Progenitor cell of endocrine pancreas (in vitro differentiated cells): Measurements from ENCODE around the gene DNPH1. TPM values are rescaled to one million over a fixed set of nuclear protein-coding genes. Genes with fewer than 3 reads are reported as not detected.

Source experiments
- DNase-seq: peaks from one replicate; pipeline ENCODE4 v3.0.0; 2021; ENCODE audit warnings: low spot score; ENCODE audit not compliant: unreplicated experiment
- H3K27ac Mint-ChIP-seq: 2 replicates; pipeline ENCODE4 v1.8.0; 2021; ENCODE audit warnings: mild to moderate bottlenecking, moderate library complexity, mixed read lengths
- H3K27me3 Mint-ChIP-seq: 2 replicates; pipeline ENCODE4 v1.8.0; 2021; ENCODE audit warnings: mixed read lengths
- H3K36me3 Mint-ChIP-seq: 2 replicates; pipeline ENCODE4 v1.8.0; 2022; ENCODE audit warnings: mixed read lengths; ENCODE audit not compliant: insufficient read depth
- H3K4me1 Mint-ChIP-seq: 2 replicates; pipeline ENCODE4 v1.8.0; 2021; ENCODE audit warnings: low read depth, mixed read lengths
- H3K4me3 Mint-ChIP-seq: 2 replicates; pipeline ENCODE4 v1.8.0; 2021; ENCODE audit warnings: low read depth, mild to moderate bottlenecking, moderate library complexity, mixed read lengths
- H3K9me3 Mint-ChIP-seq: 2 replicates; pipeline ENCODE4 v1.8.0; 2021; ENCODE audit warnings: low read depth, mixed read lengths
- CTCF ChIP-seq: fragments of 200-600 bp; sonication (generic); IDR thresholded peaks from one replicate; pipeline ENCODE4 v1.5.0; 2021; ENCODE audit warnings: antibody characterized with exemption, mild to moderate bottlenecking; ENCODE audit not compliant: unreplicated experiment
- total RNA-seq: library from RNA; stranded (reverse); gene quantifications from 2 replicates; pipeline ENCODE4 v1.2.1, GENCODE V29; 2021

Gene DNPH1
- total RNA-seq, 1 donor from 2014 or later, result 33.9 TPM

GRCh38 chr6:43213431-43213830 is 15.8 kb downstream of the DNPH1 start:
- no peak overlapping the region for H3K27ac Mint-ChIP-seq
- H3K36me3 Mint-ChIP-seq, result peaks cover 11% of the 10 kb centered on the region
- no peaks in the 10 kb centered on the region for H3K4me1 Mint-ChIP-seq
- TF ChIP-seq CTCF, result no peak
- no peak for DNase-seq
- no peaks in the 10 kb centered on the region for H3K9me3 Mint-ChIP-seq
- H3K4me3 Mint-ChIP-seq, result no peak overlapping the region
- no peaks in the 10 kb centered on the region for H3K27me3 Mint-ChIP-seq

- peaks cover 11% of the 10 kb centered on the region for H3K36me3 Mint-ChIP-seq
- H3K27ac Mint-ChIP-seq, result no peak overlapping the region
- H3K27me3 Mint-ChIP-seq, result no peaks in the 10 kb centered on the region
- H3K9me3 Mint-ChIP-seq, result no peaks in the 10 kb centered on the region
- H3K4me1 Mint-ChIP-seq, result no peaks in the 10 kb centered on the region
- TF ChIP-seq CTCF, result peak; percentile 28
- DNase-seq, result no peak
- no peak overlapping the region for H3K4me3 Mint-ChIP-seq
Measured at GRCh38 chr6:43211955-43212354, 17.3 kb downstream of the DNPH1 start.

GRCh38 chr6:43207286-43207685 is 22.0 kb downstream of the DNPH1 start:
- no peaks in the 10 kb centered on the region for H3K4me1 Mint-ChIP-seq
- peaks cover 18% of the 10 kb centered on the region for H3K36me3 Mint-ChIP-seq
- no peak for DNase-seq
- no peak overlapping the region for H3K4me3 Mint-ChIP-seq
- H3K9me3 Mint-ChIP-seq, result no peaks in the 10 kb centered on the region
- H3K27me3 Mint-ChIP-seq, result no peaks in the 10 kb centered on the region
- H3K27ac Mint-ChIP-seq, result no peak overlapping the region
- TF ChIP-seq CTCF, result no peak

- DNase-seq, result no peak
- Mint-ChIP-seq H3K27me3 (no peaks in the 10 kb centered on the region), H3K4me1 (no peaks in the 10 kb centered on the region), H3K36me3 (peaks cover 22% of the 10 kb centered on the region), H3K4me3 (no peak overlapping the region), H3K27ac (peak overlapping the region; percentile 85), H3K9me3 (no peaks in the 10 kb centered on the region)
- TF ChIP-seq CTCF, result no peak
Measured at GRCh38 chr6:43205849-43206248, 23.4 kb downstream of the DNPH1 start.

- Mint-ChIP-seq H3K27me3 (no peaks in the 10 kb centered on the region), H3K27ac (peak overlapping the region; percentile 45), H3K36me3 (peaks cover 26% of the 10 kb centered on the region), H3K9me3 (no peaks in the 10 kb centered on the region), H3K4me3 (no peak overlapping the region), H3K4me1 (no peaks in the 10 kb centered on the region)
- TF ChIP-seq CTCF, result no peak
- DNase-seq, result no peak
Measured at GRCh38 chr6:43204271-43205105, 24.8 kb downstream of the DNPH1 start.
